SJSA1 (cell line): ENCODE data around the gene LCE1D. TPM values are rescaled to one million over a fixed set of nuclear protein-coding genes. Genes with fewer than 3 reads are reported as not detected.

ENCODE experiments used
- DNase-seq, 2 experiments: peaks; one replicate each; pipeline ENCODE4 v3.0.0-alpha.2; 2015 to 2020; ENCODE audit warnings: low spot score in 2 of 2, low read depth in 1 of 2
- H3K27ac ChIP-seq: fragments of 250-450 bp; sonication (Bioruptor Pico); 2 replicates; pipeline ENCODE4 v1.5.1; 2020; ENCODE audit warnings: mild to moderate bottlenecking, moderate library complexity
- H3K27me3 ChIP-seq: fragments of 250-450 bp; sonication (Bioruptor Pico); replicated peaks from 2 replicates; pipeline ENCODE4 v1.5.1; 2020; ENCODE audit warnings: mild to moderate bottlenecking, moderate library complexity
- H3K36me3 ChIP-seq: fragments of 250-450 bp; sonication (Bioruptor Pico); 2 replicates; pipeline ENCODE4 v1.5.1; 2020; ENCODE audit warnings: mild to moderate bottlenecking
- H3K4me1 ChIP-seq: fragments of 250-450 bp; sonication (Bioruptor Pico); replicated peaks from 2 replicates; pipeline ENCODE4 v1.6.1; 2021; ENCODE audit warnings: mild to moderate bottlenecking
- H3K4me3 ChIP-seq: fragments of 250-450 bp; sonication (Bioruptor Pico); 2 replicates; pipeline ENCODE4 v1.5.1; 2020; ENCODE audit warnings: mild to moderate bottlenecking
- H3K9me3 ChIP-seq: fragments of 250-450 bp; sonication (Bioruptor Pico); replicated peaks from 2 replicates; pipeline ENCODE4 v1.5.1; 2020; ENCODE audit warnings: mild to moderate bottlenecking
- total RNA-seq: library from RNA; depleted of rRNA; stranded (reverse); fragments of >200 nt; shearing (Covaris generic); gene quantifications from 2 replicates; pipeline ENCODE4 v1.2.3, GENCODE V29; 2014

LCE1D gene
- total RNA-seq, 1 experiment from 2014 or later = not detected

DNA sequence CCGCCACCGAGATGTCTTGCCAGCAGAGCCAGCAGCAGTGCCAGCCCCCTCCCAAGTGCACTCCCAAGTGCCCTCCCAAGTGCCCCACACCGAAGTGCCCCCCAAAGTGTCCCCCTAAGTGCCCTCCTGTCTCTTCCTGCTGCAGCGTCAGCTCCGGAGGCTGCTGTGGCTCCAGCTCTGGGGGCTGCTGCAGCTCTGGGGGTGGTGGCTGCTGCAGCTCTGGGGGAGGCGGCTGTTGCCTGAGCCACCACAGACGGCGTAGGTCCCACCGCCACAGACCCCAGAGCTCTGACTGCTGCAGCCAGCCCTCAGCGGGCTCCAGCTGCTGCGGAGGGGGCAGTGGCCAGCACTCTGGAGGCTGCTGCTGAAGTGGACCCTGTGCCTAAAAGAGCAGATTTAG, 20.2 kb upstream of the LCE1D start:
- no peaks in the 10 kb centered on the region; the same call in 1 of the 2 replicates for H3K27me3 ChIP-seq
- no peak for DNase-seq
- no peak overlapping the region for H3K4me3 ChIP-seq
- H3K27ac ChIP-seq = no peak overlapping the region
- H3K4me1 ChIP-seq = no peaks in the 10 kb centered on the region
- H3K36me3 ChIP-seq = no peaks in the 10 kb centered on the region
- H3K9me3 ChIP-seq = no peaks in the 10 kb centered on the region

DNA sequence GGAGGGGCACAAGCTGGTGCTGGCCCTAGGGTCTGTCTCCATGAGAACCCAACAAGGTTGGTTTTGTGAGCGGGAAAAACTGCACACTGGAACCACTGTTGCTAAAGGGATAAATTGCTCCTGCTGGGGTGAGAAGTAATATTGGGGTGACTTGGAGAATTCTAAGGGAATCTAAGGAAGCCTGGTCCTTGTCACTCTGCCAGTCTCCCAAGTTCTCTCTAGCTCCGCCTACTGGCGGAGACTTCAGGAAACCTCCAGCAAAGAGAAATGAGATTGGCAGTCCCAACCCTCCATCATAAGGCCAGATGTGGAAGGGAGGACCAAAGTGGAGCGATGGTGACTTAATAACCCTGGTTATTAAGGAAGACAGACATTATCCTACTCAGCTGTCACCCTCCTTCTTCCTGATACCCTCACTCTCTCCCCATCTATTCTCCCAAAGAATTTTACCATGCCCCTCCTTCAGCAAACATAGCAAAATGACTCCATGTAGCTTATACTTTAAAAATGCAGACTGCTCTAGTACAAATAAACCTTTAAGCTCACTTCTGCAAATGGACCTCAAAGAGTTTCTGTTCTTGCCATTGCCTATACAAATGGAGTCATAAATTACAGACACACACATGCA, 18.9 kb upstream of the LCE1D start:
- Histone ChIP-seq H3K36me3 (no peaks in the 10 kb centered on the region), H3K9me3 (no peaks in the 10 kb centered on the region), H3K4me1 (no peaks in the 10 kb centered on the region), H3K27ac (no peak overlapping the region), H3K4me3 (no peak overlapping the region), H3K27me3 (no peaks in the 10 kb centered on the region; the same call in 1 of the 2 replicates)
- DNase-seq = peak in 1 of 2 experiments; percentile 30

DNA sequence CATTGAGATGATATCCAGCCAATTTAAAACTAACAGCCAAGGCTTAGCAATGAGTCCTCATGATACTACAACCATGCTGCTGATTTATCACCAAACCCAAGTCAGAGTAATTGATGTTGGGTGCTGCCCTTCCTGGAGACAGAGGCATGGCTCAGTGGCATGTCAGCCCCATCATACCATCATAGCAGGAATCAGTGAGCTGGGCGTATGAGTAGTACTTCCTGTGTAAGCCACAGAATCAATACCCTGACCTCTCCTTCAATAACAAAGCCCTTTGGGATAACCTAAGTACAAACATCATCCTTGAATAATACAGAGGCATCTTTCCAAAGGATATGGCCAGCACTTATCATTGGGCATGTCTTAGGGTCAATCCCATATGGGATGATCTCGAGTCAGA, 13.4 kb upstream of the LCE1D start:
- no peaks in the 10 kb centered on the region for H3K27me3 ChIP-seq
- H3K27ac ChIP-seq = no peak overlapping the region
- no peaks in the 10 kb centered on the region for H3K36me3 ChIP-seq
- DNase-seq = no peak
- H3K4me3 ChIP-seq = no peak overlapping the region
- H3K9me3 ChIP-seq = no peaks in the 10 kb centered on the region
- no peaks in the 10 kb centered on the region for H3K4me1 ChIP-seq

DNA sequence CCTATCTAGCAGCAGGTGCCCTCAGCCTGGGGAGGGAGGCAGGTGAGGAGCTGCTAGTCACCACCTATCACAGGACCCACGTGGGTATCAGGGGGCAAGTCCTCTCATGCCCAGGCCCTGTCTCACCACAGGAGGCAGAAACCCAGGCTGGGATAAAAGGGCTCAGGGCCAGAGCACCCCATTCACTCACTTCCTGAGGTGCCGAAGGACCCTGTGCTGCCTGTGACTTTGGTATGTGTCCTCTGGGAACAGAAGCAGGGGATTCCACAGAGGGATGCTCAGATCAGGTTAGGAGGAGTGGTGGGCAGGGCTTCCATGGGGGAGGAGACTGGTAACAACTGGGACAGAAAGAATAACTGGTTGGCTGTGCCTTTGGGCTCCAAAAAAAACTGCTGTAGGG, 10.4 kb upstream of the LCE1D start, which contains the start of gene LCE1E:
Gene LCE1E (plus strand): TSS at position 181 of the 400 bp plus-strand sequence. CDS start 1,043 bp downstream, outside the sequence.
- Histone ChIP-seq H3K27ac (no peak within 1 kb of the TSS), H3K4me3 (no peak within 1 kb of the TSS), H3K27me3 (peaks cover 2% of the 10 kb centered on the region; the same call in 1 of the 2 replicates), H3K36me3 (no peaks in the 10 kb centered on the region), H3K4me1 (no peaks in the 10 kb centered on the region), H3K9me3 (no peaks in the 10 kb centered on the region)
- no peak for DNase-seq

DNA sequence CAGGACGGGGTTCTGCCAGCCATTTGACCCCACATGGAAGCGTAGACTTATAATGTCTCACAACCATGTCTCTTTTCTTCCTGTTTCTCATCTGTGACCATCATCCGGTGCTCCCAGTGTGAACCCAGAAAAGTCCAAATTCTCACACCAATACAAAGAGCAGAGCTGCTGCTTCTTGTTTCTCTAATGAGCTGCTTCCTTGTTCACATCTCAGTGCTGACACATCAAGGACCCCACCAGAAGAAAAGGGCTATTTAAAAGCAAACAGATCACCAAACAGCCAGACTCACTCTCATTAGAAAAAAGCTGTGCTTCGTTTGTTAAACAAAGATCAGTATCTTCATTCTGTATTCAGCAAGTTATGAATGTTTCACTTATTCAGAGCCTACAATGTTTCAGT, 835 bp upstream of the LCE1D start:
- H3K36me3 ChIP-seq = no peaks in the 10 kb centered on the region
- H3K9me3 ChIP-seq = no peaks in the 10 kb centered on the region
- no peak overlapping the region for H3K27ac ChIP-seq
- no peaks in the 10 kb centered on the region for H3K4me1 ChIP-seq
- peaks cover 5% of the 10 kb centered on the region; the same call in 1 of the 2 replicates for H3K27me3 ChIP-seq
- no peak for DNase-seq
- H3K4me3 ChIP-seq = no peak overlapping the region

DNA sequence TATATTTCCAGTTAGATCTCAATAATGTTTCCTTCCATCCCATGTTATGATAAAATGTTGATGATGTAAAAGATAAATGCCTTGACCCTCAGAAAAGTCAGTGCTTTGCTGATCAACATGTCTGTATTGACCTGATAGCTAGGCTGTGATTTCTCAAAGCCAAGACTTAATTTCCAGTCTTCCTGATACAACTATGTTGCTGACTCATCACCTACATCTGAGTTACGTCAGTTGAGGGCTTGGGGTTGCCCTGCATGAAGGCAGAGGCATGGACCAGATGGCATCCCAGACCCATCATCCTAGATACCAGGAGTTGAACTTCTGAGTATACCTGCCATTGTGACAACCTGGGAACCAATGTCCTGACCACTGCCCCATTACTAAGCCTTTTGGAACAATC, 4.8 kb downstream of the LCE1D start:
- H3K4me3 ChIP-seq = no peak overlapping the region
- H3K36me3 ChIP-seq = no peaks in the 10 kb centered on the region
- H3K9me3 ChIP-seq = no peaks in the 10 kb centered on the region
- no peak for DNase-seq
- no peaks in the 10 kb centered on the region for H3K4me1 ChIP-seq
- H3K27ac ChIP-seq = no peak overlapping the region
- no peaks in the 10 kb centered on the region for H3K27me3 ChIP-seq

DNA sequence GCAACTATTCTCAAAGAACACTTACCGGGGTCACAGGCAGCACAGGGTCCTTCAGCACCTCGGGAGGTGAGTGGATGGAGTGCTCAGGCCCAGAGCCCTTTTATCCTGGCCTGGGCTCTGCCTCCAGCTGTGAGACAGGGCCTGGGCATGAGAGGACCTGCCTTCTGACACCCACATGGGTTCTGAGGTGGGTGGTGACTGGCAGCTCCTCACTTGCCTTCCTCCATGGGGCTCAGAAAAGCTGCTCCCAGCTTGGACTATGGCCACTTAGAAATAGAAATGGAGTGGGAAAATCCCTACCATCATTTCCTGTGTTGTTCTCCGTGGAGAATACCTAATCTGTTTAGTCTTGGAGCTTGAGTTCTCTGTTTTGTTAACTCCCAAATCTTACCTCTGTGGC, 10.1 kb downstream of the LCE1D start, which contains the start of gene LCE1C:
Gene LCE1C (minus strand): TSS at position 76 of the 400 bp plus-strand sequence. CDS start 1,173 bp downstream, outside the sequence.
- H3K4me3 ChIP-seq = no peak within 1 kb of the TSS
- no peak for DNase-seq
- no peaks in the 10 kb centered on the region for H3K4me1 ChIP-seq
- no peaks in the 10 kb centered on the region for H3K36me3 ChIP-seq
- H3K9me3 ChIP-seq = no peaks in the 10 kb centered on the region
- no peaks in the 10 kb centered on the region; the same call in 1 of the 2 replicates for H3K27me3 ChIP-seq
- no peak within 1 kb of the TSS for H3K27ac ChIP-seq

DNA sequence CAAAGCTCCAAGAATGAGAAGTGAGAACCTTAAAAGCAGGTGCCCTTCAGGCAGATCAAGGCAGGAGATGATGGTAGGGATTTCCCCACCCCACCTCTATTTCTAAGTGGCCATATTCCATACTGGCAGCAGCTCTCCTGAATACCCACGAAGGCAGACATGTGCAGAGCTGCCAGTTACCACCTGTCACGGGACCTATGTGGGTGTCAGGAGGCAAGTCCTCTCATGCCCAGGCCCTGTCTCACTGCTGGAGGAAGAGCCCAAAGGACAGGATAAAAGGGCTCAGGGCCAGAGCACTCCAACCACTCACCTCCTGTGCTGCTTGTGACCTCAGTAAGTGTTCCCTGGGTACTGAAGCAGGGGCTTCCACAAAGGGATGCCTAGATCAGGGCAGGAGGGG, 14.5 kb downstream of the LCE1D start:
- Histone ChIP-seq H3K4me1 (no peaks in the 10 kb centered on the region), H3K27me3 (peaks cover 3% of the 10 kb centered on the region; the same call in 1 of the 2 replicates), H3K36me3 (no peaks in the 10 kb centered on the region), H3K9me3 (no peaks in the 10 kb centered on the region), H3K4me3 (no peak overlapping the region), H3K27ac (no peak overlapping the region)
- DNase-seq = no peak

DNA sequence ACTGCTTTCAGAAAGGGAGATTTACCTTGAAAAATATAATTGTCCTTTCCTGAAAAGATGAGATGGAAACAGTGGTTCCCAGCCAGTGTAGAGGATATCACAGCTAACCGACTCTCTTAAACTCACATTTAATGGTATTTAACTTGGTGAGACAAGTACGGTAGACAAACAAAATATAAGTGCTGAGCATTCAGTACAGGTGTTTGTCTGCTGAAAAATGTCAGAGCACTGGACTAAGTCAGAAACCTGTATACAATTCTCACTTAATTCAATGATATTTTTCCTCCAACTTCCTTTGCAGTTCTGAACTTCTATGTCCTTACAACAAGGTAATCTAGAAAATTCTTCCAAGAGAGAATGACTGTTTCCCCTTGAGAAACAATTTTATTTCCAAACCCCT, 15.2 kb downstream of the LCE1D start, which contains the start of gene LCE1B:
Gene LCE1B (plus strand): TSS at position 301 of the 400 bp plus-strand sequence. CDS start 476 bp downstream, outside the sequence.
- H3K27ac ChIP-seq = no peak within 1 kb of the TSS
- DNase-seq = no peak
- no peak within 1 kb of the TSS for H3K4me3 ChIP-seq
- no peaks in the 10 kb centered on the region for H3K9me3 ChIP-seq
- peaks cover 3% of the 10 kb centered on the region; the same call in 1 of the 2 replicates for H3K27me3 ChIP-seq
- H3K4me1 ChIP-seq = no peaks in the 10 kb centered on the region
- no peaks in the 10 kb centered on the region for H3K36me3 ChIP-seq

DNA sequence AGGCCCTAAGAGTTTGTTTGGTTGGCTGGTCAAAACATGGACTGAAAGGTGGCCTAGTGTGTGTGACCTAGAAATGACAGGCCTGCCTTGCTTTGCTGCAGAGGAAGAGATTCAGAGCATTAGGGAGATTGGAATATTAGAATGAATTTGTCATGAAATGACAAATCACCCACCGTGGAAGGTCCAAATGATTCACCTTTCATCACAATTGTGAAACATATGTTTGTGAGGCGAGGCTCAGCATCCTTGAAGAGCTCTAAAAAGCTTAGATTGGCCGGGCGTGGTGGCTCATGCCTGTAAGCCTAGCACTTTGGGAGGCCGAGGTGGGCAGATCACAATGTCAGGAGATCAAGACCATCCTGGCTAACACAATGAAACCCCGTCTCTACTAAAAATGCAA, 20.8 kb downstream of the LCE1D start:
- no peaks in the 10 kb centered on the region for H3K36me3 ChIP-seq
- DNase-seq = no peak
- no peak overlapping the region for H3K27ac ChIP-seq

DNA sequence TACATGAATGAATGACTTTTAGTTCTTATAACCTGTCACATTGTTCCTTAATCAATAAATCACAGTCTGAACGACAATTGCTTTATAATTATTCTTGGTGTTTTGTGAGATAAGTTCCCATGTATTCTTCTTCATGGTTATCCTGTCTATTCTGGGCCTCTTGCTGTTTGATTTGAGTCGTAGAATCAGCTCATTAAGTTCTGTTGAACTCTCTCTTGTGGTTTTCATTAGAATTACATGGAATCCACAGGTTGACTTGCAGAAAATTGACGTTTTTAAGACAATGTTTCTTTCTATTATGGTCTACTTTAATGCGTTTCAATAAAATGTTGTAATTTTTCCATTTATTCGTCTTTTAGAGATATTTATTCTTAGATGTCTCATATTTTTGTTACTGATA, 26.8 kb downstream of the LCE1D start:
- H3K36me3 ChIP-seq = no peaks in the 10 kb centered on the region
- H3K4me3 ChIP-seq = no peak overlapping the region
- H3K4me1 ChIP-seq = no peaks in the 10 kb centered on the region
- no peaks in the 10 kb centered on the region for H3K9me3 ChIP-seq
- no peak overlapping the region for H3K27ac ChIP-seq
- H3K27me3 ChIP-seq = peaks cover 3% of the 10 kb centered on the region
- DNase-seq = peak in 1 of 2 experiments; percentile 18

More for the DNA sequence above, 20.8 kb downstream of the LCE1D start:
- H3K4me3 ChIP-seq = no peak overlapping the region
- H3K4me1 ChIP-seq = no peaks in the 10 kb centered on the region
- H3K27me3 ChIP-seq = 0 out of 2 replicates have a peak, but pooled peaks cover 3% of the 10 kb centered on the region
- no peaks in the 10 kb centered on the region for H3K9me3 ChIP-seq

DNA sequence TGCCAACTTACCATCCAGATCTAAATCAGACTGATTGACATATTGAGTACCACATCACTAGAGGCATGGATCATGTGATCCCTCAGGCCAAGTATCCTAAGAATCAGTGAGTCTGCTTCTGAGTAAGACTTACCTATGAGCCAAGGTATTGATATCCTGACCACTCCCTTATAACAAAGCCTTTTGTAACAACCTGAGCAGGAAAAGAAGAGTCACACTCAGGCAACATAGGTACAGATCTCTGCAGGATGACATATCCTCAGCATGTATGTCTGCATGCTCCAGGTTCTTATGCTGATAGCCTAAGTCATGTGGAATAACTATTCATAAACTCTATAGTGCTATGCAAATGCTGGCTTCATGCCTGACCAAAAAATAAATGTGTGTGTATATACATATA, 28.4 kb downstream of the LCE1D start:
- Histone ChIP-seq H3K4me3 (no peak overlapping the region), H3K36me3 (no peaks in the 10 kb centered on the region), H3K27me3 (peaks cover 3% of the 10 kb centered on the region), H3K27ac (no peak overlapping the region), H3K4me1 (no peaks in the 10 kb centered on the region), H3K9me3 (no peaks in the 10 kb centered on the region)
- DNase-seq = no peak

DNA sequence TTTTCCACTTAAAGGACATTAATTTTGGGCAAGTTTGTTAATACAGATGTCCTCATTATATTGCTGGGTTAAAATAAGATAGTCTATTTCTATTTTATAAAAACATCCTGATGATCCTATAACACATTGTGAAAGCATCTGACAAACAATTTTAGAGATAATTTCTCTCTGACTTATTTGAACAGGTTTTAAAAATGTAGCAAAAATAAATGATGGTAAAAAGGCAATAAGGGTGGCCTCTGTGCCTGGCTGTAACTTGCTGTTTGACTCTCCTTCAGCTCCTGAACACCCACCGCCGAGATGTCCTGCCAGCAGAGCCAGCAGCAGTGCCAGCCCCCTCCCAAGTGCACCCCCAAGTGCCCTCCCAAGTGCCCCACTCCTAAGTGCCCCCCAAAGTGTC, 30.7 kb downstream of the LCE1D start, which contains the start of gene LCE1A:
Gene LCE1A (plus strand): TSS at position 301 of the 400 bp plus-strand sequence. CDS start 0 bp downstream, at position 301.
- Histone ChIP-seq H3K4me3 (no peak within 1 kb of the TSS), H3K27ac (no peak within 1 kb of the TSS), H3K36me3 (no peaks in the 10 kb centered on the region), H3K4me1 (no peaks in the 10 kb centered on the region), H3K27me3 (peaks cover 3% of the 10 kb centered on the region), H3K9me3 (no peaks in the 10 kb centered on the region)
- DNase-seq = no peak

DNA sequence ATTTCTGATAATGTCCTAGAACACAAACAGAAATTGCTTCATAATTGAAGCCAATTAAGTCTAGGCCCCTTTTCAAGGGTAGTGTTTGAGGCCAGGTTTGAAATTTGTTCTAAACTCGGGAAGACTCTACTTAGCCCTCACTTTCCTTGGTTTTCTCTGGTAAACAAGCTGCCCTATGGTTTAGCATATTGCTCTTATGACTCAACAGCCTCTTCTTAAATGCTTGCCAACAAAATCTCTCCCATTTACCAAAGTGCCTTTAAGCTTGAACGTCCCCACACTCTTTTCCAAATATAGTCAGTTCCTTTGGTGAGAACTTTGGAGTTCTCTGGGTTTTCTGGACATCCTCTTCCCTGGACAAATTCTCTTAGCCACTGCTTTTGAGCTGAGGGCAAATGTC, 40.3 kb downstream of the LCE1D start:
- DNase-seq = no peak
- H3K27me3 ChIP-seq = no peaks in the 10 kb centered on the region
- H3K4me3 ChIP-seq = no peak overlapping the region
- no peaks in the 10 kb centered on the region for H3K4me1 ChIP-seq
- no peak overlapping the region for H3K27ac ChIP-seq
- H3K9me3 ChIP-seq = no peaks in the 10 kb centered on the region
- no peaks in the 10 kb centered on the region for H3K36me3 ChIP-seq
